Fibroblast of lung (primary cell): ENCODE measurements around the gene PPT1. TPM values are rescaled to one million over a fixed set of nuclear protein-coding genes. Genes with fewer than 3 reads are reported as not detected.

Experiments
- DNase-seq, 2 donors: peaks; one replicate each; pipeline versions ENCODE4 v3.0.0 to v3.0.0-alpha.2; 2010; ENCODE audit warnings: low read depth in 2 of 2
- H2AFZ ChIP-seq: 2 replicates; pipeline ENCODE4 v1.5.1; 2012; ENCODE audit warnings: low read length, control low read depth, inconsistent platforms
- H3K27ac ChIP-seq: 2 replicates; pipeline ENCODE4 v1.5.1; 2011; ENCODE audit warnings: low read length, control low read depth; ENCODE audit not compliant: insufficient read depth
- H3K27me3 ChIP-seq: 2 replicates; pipeline ENCODE4 v1.5.1; 2011; ENCODE audit warnings: mild to moderate bottlenecking, low read length; ENCODE audit not compliant: control insufficient read depth, insufficient read depth
- H3K36me3 ChIP-seq: 2 replicates; pipeline ENCODE4 v1.5.1; 2011; ENCODE audit warnings: low read length; ENCODE audit not compliant: control insufficient read depth, insufficient read depth
- H3K4me1 ChIP-seq: 2 replicates; pipeline ENCODE4 v1.5.1; 2011; ENCODE audit warnings: low read length; ENCODE audit not compliant: control insufficient read depth, insufficient read depth; ENCODE audit errors: extremely low read depth
- H3K4me2 ChIP-seq: 2 replicates; pipeline ENCODE4 v1.5.1; 2011; ENCODE audit warnings: low read length, control low read depth; ENCODE audit not compliant: insufficient read depth; ENCODE audit errors: extremely low read depth
- H3K4me3 ChIP-seq, 4 experiments: fragments of 200-600 bp in 1 of 4; sonication (generic) in 1 of 4; replicated peaks in 1 of 4; 2 replicates each; pipeline ENCODE4 v1.5.1; 2011 to 2016; ENCODE audit warnings: low read length in 4 of 4, low read depth in 3 of 4, mild to moderate bottlenecking in 3 of 4, control low read depth in 2 of 4, inconsistent platforms in 1 of 4, mixed read lengths in 1 of 4; ENCODE audit not compliant: insufficient read depth in 1 of 4; ENCODE audit errors: control extremely low read depth in 1 of 4
- H3K79me2 ChIP-seq: 2 replicates; pipeline ENCODE4 v1.5.1; 2012; ENCODE audit warnings: mild to moderate bottlenecking, low read length, inconsistent platforms; ENCODE audit not compliant: control insufficient read depth, insufficient read depth
- H3K9ac ChIP-seq: 2 replicates; pipeline ENCODE4 v1.5.1; 2011; ENCODE audit warnings: mild to moderate bottlenecking, low read length, control low read depth; ENCODE audit not compliant: insufficient read depth
- H3K9me3 ChIP-seq: 2 replicates; pipeline ENCODE4 v1.5.1; 2012; ENCODE audit warnings: low read depth, low read length; ENCODE audit not compliant: control insufficient read depth, insufficient read depth
- H4K20me1 ChIP-seq: 2 replicates; pipeline ENCODE4 v1.5.1; 2011; ENCODE audit warnings: low read length; ENCODE audit not compliant: control insufficient read depth, insufficient read depth; ENCODE audit errors: extremely low read depth
- CTCF ChIP-seq, 2 donors: IDR thresholded peaks in 1 of 2; conservative IDR thresholded peaks in 1 of 2; 1 replicate in 1 of 2; 2 replicates in 1 of 2; pipeline ENCODE4 v1.5.1; 2011 to 2012; ENCODE audit warnings: low read length in 2 of 2, control low read depth in 1 of 2, inconsistent platforms in 1 of 2, low read depth in 1 of 2, mild to moderate bottlenecking in 1 of 2
- EZH2 ChIP-seq: IDR thresholded peaks from 2 replicates; pipeline ENCODE4 v1.5.1; 2012; ENCODE audit warnings: low read length, control low read depth, mild to moderate bottlenecking; ENCODE audit errors: missing control alignments
- polyA plus RNA-seq, 2 donors: library from polyadenylated mRNA; depleted of rRNA in 1 of 2; stranded (reverse) in 1 of 2; unstranded in 1 of 2; fragments of >200 nt; gene quantifications; 2 replicates each; pipeline ENCODE4 v1.2.1, GENCODE V29; 2011 to 2012; ENCODE audit warnings: missing spikeins in 1 of 2
- total RNA-seq: library from RNA; depleted of rRNA; stranded (reverse); fragments of >200 nt; gene quantifications from 2 replicates; pipeline ENCODE4 v1.2.1, GENCODE V29; 2014

Gene PPT1
- total and polyA plus RNA-seq, 2 donors (not counting 1 experiment from before 2014, with no cell fraction given): 41.0 to 81.1 TPM

- peak overlapping the region in 3 of 4 experiments; percentile 12 to 32 (median 31) for H3K4me3 ChIP-seq
- peak overlapping the region; percentile 80 for H2AFZ ChIP-seq
- no peak overlapping the region for H3K9ac ChIP-seq
- no peak overlapping the region for H3K27ac ChIP-seq
- no peak for TF ChIP-seq CTCF (conservative IDR thresholded peaks at IDR 0.05 in 1 of 2, IDR thresholded peaks at IDR 0.05 in 1 of 2; ENCODE audit: low read depth in 1 of 2, low read length in 2 of 2)
- no peak for TF ChIP-seq EZH2
- DNase-seq: peak; percentile 6 to 33
- H3K27me3 ChIP-seq: peaks cover 15% of the 10 kb centered on the region
- H4K20me1 ChIP-seq: no peaks in the 10 kb centered on the region
- H3K4me2 ChIP-seq: peak overlapping the region; percentile 58
- no peaks in the 10 kb centered on the region for H3K36me3 ChIP-seq
- no peaks in the 10 kb centered on the region for H3K9me3 ChIP-seq
- H3K4me1 ChIP-seq: no peaks in the 10 kb centered on the region
- no peaks in the 10 kb centered on the region for H3K79me2 ChIP-seq
Measured at GRCh38 chr1:40132383-40133311, 35.6 kb upstream of the PPT1 start.

- Histone ChIP-seq H3K4me3 (no peak overlapping the region), H3K4me1 (no peaks in the 10 kb centered on the region), H2AFZ (no peak overlapping the region), H3K36me3 (no peaks in the 10 kb centered on the region), H3K27me3 (peaks cover 12% of the 10 kb centered on the region), H3K27ac (no peak overlapping the region), H3K9ac (no peak overlapping the region), H3K9me3 (no peaks in the 10 kb centered on the region), H3K4me2 (no peak overlapping the region), H4K20me1 (no peaks in the 10 kb centered on the region), H3K79me2 (no peaks in the 10 kb centered on the region)
- DNase-seq: no peak
- TF ChIP-seq EZH2: no peak
- no peak for TF ChIP-seq CTCF (conservative IDR thresholded peaks at IDR 0.05 in 1 of 2, IDR thresholded peaks at IDR 0.05 in 1 of 2; ENCODE audit: low read depth in 1 of 2, low read length in 2 of 2)
Measured at GRCh38 chr1:40130892-40131291, 33.8 kb upstream of the PPT1 start.

- Histone ChIP-seq H2AFZ (no peak overlapping the region), H3K27ac (no peak overlapping the region), H3K9ac (no peak overlapping the region), H3K4me2 (no peak overlapping the region), H3K4me1 (no peaks in the 10 kb centered on the region), H3K4me3 (no peak overlapping the region), H3K79me2 (no peaks in the 10 kb centered on the region), H4K20me1 (no peaks in the 10 kb centered on the region), H3K36me3 (no peaks in the 10 kb centered on the region), H3K27me3 (peaks cover 9% of the 10 kb centered on the region), H3K9me3 (no peaks in the 10 kb centered on the region)
- TF ChIP-seq CTCF (conservative IDR thresholded peaks at IDR 0.05 in 1 of 2, IDR thresholded peaks at IDR 0.05 in 1 of 2; ENCODE audit: low read depth in 1 of 2, low read length in 2 of 2) (no peak), EZH2 (no peak)
- DNase-seq: no peak
Measured at GRCh38 chr1:40122855-40123254, 25.8 kb upstream of the PPT1 start.
